Left forelimb (tissue), 1 donor: ENCODE measurements around the gene HMGXB4.
A peak's percentile ranks its signal among the peaks of the same experiment; 100 is the strongest.

Experiments
- DNase-seq: peaks from one replicate; pipeline ENCODE4 v3.0.0-alpha.2; 2018; ENCODE audit warnings: low spot score

Gene HMGXB4

DNA sequence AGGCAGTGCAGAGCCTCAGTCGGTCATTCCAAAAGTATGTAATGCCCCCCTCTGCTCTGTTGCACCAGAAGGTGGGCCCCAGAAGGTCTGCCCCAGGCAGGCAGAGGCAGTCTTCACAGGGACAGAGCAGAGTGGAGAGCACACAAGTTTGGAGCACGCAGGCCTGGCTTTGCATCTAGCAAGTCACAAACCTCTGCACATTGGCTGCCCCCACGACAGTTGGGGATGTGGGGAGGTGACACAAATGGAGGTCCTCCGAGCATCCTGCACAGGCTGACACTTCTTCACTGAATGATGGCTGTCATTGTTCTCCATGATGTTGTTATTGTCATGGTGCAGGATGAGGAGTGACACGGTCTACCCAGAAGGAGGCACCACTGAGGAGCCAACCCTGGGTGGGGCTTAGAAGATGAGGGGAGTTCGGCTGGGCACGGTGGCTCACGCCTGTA, 54.3 kb downstream of the HMGXB4 start:
- DNase-seq: no peak

DNA sequence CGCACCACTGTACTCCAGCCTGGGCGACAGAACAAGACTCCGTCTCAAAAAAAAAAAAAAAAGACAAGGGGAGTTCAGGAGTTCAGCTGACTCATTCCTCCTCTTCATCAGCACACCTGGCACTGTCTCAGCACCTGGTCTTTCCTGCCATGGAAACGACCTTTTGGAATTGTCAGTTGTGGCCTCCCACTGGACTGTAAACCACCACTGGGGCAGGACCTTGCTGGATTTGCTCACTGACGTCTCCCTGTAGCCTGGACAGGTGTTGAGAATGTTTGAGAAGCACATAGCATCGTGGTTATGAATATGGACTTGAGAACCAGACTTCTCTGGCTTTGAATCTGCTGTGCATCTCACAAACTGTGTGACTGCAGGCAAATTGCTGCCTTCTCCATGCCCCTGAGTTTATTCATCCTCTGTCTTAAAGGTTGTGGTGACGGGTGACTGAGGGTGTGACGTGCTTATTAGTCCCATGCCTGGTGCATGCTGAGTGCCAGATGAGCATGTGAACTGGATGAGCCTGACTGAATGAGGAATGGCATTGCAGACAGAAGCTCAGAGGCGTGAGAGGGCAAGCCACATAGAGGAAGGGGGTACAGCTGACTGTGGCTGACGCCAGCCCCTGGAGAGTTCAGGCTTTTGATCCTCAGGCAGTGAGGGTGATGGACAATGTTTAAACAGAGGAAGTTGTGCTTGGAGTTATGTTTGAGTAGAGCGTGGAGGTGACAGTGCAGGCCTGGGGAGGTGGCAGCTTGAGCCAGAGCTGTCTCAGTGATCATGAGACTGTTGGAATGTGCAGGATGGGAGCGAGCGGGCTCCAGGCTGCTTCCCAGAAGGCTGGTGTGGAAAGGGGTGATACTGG, 55.1 kb downstream of the HMGXB4 start:
- DNase-seq: no peak

DNA sequence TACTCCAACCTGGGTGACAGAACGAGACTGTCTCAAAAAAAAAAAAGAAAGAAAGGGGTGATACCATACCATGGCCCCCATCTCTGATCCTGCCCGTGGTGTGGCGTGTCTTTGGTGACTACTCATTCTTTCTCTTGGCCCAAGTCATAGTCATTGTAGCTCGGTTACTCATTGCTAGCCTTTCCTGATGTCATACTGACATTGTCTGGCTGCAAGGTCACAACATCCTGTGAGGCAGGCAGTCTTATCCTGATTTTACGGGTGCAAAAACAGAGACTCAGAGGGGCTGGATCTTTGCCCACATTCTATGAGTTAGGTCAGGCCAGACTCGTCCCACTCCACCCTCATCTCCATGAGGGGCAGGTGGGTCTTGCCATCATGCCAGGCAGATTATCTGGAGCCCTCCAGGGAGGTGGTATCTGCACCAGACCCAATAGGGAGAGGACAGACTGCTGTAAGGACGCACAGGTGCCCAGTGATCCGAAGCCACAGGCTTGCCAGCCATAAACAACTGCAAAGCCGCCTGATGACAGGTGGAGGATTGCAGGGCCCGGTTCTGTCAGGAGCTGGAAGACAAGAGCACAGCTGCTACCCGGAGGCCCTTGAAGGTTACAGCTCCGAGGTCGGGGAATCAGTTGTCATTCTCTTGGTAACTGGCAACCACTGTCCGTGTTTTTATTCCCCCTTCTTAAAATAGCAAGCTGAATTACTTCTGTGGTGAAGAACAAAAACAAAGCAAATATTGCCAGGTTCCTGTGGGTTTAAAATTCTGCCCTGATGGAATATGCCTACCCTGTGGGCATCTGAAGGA, 56.2 kb downstream of the HMGXB4 start:
- peak; percentile 71 for DNase-seq

DNA sequence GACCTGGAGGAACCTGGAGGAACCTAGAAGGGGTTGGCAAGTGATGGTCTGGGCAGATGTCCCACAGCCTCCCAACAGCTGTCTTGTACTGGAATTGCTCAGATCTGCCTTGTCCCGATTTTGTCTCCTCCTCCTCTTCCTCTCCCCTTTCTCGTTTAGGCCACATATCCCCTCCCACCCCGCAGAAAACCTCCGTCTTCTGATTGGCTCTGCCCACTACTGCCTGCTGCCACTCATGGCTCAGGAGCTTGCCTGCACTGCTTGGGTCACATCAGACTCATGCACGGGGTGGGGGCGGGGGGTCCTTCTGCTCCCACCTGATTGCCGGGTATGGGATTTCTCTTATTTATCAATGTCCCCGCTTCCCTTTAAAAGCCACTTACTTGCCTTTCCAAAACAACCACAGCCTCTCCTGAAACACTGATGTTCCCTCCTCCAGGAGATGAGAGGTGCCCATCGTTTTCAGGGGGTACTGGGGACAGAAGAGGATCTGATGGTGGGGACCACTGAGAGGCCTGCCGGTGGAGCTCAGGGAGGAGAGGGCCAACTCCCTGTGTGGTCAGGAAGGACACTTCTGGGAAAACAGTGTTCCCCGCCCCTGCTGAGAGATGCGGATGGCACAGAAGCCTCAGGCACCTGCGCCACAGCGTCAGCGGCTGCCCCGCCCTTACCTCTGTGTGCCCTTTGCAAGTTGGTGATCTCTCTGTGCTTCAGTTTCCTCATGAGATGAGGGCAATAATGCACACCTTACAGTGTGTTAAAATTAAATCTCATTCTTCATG, 57.1 kb downstream of the HMGXB4 start:
- DNase-seq: peak; percentile 68

DNA sequence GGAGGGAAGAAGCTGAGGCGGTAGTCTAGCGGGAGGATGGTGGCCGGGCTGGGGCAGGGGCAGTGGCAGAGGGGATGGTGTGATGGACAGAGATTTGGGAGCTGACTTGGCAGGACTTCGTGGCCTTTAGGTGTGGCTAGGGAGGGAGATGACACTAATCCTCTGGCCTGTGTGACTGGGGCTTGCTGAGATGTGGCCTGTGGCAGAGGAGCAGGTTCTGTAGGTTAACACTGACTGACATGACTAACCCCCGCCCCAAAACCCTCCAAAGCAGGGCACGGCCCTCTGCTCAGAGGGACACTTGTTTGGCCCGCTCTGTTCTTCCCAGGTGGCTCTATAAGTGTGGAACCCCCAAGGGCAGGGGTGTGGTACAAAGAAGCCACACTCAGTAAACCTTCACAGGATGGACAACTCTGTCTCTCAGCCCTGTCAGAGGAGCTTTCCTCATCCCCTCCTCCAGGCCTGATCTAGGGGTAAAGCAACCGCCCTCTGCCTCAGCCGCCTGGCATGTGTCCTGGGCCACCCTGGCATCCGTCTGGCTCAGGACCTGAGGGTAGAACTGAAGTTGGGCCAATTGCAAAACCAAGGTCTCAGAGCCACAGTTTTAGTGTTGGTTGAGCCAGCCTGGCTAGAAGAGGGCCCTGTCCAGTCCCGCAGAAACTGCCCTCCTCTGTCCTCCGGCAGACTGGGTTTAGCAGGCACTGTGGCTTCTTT, 58.0 kb downstream of the HMGXB4 start:
- DNase-seq: peak; percentile 53

DNA sequence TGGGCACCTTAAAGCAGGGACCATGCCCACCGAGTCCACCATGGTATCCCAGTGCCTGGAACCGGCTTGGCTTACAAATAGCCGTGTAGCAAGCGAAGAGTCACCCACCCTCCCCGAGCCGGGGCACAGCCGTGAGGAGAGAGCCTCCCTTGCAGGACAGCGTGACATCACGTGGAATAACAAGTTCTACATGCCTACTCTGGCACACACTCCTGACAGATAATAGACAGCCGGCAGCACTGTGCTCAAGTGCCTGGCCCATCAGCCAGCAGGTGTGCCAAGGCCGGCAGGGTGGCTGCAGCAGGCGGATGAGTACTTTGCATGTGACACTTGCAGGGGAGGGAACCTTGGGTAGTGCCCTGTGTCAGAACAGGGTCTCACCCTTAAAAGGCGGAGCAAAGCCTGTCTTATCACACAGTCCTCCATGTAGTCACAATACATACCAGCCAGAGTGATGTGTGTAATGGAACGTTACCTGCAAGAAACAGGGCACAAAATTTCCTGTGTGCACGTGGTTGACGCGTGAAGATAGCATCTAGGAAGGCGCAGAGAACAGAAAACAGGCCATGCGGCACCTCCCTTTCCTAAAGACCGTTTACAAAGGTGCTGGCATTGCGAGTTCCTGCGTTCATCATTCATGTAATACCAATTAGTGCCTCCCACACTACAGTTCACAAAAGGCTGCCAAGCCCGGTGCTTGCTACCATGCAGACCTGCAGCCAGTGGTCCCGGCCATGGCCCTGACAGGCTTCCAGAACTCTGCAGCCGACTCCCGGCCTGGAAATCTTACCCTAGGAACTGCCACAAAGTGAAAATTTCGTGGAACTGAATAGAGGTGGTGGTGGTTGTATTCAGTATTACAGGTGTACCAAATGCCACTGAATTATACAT, 58.8 kb downstream of the HMGXB4 start:
- DNase-seq: peak; percentile 45

DNA sequence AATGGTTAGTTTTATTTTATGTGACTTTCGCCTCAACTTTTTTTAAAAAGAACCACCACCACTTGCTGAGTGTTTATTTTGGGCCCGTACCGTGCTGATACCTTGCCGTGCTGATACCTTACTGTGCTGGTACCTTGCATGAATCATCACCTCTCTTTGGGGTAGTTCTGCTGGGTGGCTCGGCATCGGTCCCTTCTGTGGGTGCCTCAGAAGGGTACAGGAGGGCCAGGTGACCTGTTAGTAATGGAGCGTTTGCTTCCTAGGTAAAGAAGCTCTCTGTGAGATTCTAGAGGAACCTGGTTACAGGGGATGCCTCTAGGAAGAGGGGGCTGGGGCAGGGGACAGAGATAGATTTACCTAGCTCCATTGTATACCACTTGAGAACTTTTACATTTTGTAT, 59.5 kb downstream of the HMGXB4 start:
- peak; percentile 52 for DNase-seq

DNA sequence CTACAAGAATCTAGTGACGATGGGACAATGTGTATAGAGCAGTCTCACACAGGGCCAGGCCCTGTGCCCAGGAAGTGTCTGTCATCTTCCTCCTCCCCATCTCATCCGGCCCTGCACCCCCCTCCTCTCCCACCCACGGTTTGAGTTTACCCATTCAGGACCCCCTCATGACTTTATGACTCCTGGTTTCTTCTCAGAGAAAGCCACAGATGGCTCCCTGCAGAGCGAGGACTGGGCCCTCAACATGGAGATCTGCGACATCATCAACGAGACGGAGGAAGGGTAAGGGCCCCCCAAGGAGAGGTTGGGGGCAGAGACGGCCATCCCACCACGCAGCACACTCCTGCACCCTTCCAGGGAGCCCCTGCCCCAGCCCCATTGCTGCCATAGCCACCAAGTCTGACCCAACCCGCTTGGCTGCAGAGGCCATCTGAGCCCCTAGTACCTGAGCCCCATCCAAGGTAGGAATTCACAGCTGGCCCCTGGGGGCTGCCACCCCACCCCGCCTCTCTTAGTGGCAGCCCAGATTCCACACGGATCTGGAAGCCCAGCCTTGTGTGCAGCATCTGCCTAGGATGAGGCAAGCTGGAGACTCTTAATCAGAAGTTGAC, 60.5 kb downstream of the HMGXB4 start:
- DNase-seq: no peak

DNA sequence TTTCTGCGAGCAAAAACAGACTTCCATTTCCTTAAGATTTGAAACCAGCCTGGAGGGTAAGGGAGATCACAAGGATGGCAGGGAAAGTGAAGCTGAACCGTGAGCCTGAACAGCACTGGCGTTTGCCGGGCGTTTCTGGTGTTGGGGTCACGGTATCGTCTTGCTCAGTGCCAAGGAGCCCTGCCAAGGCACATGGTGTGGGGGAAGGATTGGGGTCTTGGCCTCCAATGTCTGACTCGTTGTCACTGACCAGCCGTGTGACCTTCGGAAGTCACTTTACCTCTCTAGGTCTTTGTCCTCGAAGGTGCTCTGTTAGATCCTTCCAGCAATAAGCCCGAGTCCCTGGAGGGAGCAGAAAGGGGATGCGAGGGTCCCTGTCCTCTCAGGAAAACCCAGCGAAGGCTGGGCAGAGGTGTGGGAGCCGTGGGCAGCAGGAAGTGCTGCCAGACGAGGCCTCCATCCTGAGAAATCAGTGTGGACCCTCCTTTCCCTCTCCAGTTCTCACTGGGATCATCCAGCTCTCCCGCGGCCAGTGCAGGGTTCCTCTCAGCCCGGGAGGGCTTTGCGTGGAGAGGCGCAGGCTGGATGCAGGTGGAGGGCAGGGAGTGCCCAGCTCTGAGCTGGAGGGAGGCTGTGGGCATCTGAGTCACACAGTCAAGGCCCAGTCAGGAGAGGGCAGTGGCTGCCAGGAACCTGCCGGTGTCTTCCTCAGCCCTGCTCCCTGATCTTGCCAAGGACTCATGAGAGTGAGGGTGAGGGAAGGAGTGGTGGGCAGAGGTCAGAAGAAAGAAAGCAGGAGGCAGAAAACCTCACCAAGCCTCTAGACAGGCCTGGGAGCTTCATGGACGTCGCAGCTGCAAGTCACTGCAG, 61.3 kb downstream of the HMGXB4 start:
- no peak for DNase-seq

DNA sequence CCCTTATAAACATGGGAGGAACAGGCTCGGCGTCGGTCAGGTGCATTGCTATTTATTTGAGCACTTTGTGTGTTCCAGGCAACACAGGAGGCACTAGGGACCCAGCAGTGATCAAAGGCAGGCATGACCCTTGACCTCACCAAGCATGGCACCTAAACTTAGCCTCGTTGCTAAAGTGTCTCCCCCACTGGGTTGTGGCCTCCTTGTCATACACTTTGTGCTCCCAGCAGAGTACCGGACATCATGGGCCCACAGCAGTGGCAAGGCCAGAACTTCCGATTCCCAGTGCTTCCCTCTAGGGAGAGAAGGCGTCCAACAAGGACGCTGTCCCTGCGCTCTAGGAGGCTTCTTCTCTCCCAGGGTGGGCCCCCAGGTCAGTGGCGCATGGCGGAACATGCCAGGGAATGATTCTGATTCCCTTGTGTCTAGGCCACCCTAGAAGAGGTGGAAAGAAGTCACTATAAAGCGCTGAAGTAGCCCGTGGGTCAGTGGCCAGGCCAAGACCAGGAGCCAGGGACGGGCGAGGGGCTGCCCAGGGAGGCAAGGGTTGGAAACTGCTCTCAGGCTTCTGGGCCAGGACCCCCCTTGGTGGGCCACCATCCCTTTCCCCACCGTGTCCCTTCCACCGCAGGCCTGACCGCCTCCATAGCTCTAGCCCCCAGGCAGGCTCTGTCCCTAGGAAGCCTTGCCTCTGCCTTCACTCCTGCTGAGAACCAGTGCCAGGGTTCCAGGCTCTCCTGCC, 62.1 kb downstream of the HMGXB4 start:
- DNase-seq: no peak

DNA sequence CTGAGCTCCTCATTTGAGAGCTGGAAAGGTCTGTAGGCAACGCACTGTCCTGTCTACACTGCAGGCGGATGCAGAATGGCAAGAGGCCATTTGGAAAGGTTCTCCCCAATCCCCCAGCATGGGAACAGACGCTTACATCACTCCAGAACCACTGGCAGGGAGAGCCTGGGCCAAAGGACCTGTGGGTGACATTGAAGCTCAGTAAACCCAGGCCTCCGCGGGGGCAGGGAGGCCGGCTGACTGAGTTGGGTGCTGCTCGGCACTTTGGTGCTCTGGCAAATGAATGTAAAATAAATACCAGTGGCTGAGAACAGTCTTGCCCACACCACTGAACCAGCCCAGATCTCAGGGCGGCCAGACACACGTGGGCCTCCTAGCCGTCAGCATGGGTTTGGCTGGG, 64.8 kb downstream of the HMGXB4 start:
- DNase-seq: no peak

DNA sequence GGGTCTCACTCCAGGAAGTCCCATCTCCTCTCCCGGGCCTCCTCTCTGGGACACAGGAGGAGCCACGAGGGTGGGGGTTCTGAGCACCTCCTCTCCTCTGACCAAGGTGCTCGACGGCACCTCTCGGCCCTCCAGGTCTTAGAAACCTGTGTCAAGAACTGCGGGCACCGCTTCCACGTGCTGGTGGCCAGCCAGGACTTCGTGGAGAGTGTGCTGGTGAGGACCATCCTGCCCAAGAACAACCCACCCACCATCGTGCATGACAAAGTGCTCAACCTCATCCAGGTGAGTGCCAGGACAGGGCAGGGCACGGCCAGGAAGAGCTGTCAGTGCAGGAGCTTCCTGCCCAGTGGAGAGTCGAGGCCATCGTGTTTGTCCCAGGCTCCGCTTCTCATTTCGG, 65.6 kb downstream of the HMGXB4 start:
- no peak for DNase-seq

DNA sequence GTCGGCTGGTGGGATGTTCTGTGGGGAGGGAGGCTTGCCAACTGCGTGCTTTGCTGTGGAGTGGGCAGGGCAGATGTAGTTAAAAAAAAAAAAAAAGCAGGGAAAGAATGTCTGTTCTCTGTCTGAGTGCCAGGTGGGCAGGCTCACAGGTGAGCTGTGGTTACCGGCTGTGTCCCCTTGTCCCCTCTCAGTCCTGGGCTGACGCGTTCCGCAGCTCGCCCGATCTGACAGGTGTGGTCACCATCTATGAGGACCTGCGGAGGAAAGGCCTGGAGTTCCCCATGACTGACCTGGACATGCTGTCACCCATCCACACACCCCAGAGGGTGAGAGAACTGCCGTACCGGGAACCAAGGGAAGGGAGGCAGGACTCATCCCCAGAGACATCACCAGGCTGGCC, 66.0 kb downstream of the HMGXB4 start:
- no peak for DNase-seq

DNA sequence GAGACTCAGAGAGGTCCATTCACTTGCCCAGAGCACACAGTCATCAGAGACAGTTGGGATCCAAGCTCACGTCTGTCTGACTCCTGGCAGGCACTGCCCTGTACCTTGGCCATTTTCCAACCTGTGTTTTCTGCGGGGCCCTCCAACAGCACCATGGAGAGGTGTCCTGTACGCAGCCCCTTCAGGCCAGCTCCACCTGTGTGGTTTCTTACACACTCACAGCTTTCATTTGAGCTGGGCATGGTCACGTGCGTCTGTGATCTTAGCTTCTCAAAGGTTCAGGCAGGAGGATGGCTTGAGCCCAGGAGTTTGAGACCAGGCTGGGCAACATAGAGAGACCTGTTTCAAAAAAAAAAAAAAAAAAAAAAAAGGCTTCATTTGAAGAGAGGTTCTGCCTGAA, 66.8 kb downstream of the HMGXB4 start:
- no peak for DNase-seq

DNA sequence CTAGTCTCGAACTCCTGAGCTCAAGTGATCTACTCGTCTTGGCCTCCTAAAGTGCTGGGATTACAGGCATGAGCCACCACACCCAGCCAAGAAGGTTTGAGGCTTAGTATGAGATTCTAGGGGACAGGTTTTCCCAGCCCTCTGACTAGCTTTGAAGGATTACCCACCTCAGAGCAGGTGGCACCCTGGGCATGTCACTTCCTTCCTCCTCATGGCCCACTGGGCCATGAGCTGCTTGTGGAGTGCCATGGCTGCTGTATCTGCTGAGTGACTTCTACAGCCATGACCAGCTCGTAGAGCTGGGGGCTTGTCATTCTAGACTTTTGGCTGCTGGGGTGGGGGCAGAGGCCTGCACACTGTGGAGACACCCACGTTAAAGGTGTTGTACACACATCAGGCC, 67.5 kb downstream of the HMGXB4 start:
- DNase-seq: no peak

DNA sequence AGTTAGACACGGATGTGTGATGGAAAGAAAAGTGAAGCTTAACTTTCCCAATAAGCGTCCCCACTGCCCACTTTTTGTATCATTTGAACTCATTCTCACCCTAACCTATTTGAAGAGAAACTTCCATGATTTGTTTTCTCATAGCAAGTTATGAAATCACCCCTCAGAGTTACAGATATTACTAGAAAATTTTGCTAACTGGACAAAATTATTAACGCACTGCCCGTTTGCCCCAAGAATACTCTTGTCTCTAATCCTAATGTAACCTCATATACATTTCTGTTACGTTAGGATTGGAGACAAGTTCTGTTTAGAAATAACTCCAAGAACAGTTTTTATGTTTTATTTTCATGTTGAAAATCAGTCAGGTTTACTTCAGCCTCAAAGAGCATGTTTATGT, 67.9 kb downstream of the HMGXB4 start:
- no peak for DNase-seq

DNA sequence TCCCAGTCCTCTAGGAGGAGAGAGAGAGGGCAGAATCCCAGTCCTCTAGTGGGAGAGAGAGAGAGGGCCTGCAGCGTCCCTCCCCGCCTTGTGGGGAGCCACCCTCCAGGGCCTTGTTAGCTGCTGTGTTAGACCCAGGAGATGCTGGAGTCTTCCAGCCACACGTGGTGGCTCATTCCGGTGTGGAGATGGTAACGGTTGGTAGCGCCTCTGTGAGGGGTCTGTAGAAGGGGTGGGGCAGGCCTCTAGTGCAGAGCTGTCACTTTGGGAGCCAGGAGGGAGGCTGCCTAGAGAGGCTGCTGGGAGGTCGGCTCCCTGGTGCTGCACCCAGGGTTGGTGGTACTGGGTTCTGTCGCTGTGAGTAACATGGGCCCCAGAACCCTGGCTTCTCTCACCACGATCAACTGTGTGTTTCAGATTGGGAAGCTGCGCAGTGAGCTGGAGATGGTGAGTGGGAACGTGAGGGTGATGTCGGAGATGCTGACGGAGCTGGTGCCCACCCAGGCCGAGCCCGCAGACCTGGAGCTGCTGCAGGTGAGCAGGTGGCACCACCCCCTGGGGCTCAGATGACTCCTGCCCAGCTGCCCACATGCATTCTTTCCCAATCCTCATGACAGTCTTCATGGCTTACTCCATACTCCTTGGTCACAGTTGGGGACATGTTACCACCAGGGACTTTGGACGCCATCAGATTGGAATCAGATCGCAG, 69.7 kb downstream of the HMGXB4 start:
- no peak for DNase-seq
